ENCODE data around the gene ATG101. TPM values are rescaled to one million over a fixed set of nuclear protein-coding genes. Genes with fewer than 3 reads are reported as not detected.

Gene ATG101
- total and polyA plus RNA-seq, 2 of the 13 experiments (the other 11 are each of a cell fraction or from before 2014, with no cell fraction given), result 58.2 to 67.7 TPM

DNA sequence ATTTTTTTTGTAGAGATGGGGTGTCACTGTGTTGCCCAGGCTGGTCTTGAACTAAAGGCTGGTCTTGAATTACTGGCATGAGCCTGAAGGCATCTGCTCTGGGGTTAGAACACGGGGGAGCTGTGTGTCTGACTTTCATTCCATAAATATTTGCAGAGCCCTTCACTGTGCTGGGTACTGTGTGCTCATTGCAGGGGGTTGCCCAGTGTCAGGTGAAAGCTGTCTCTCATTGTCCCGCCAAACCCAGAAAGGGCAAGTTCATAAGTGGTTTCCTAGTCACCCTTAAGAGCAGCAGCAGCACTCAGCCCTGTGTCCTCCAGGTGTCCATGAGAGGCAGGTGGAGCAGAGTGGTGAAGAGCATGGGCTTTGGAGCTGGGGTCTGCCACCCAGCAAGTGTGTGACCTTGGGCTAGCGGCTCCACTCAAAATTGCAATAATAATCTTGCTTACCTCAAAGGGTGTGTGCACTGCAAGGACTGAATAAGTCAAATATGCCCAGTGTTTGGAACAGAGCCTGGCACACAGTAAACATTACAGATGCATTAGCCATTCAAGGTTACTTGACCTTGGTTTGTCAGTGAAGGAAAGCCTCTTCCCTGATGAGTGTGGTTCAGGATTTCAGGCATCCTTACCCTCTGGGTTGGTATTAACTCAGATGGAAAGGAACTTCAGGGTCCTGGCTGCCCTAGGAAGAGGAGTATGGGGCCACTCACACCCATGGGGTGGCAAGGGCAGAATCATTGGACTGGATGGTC lies 5.4 kb downstream of the ATG101 start:
- peaks cover 5% of the 10 kb centered on the region; the same call in 1 of the 2 replicates for H4K20me1 ChIP-seq (ENCODE audit: insufficient read depth, low read length)
- in situ Hi-C loops (cut with HindIII; ENCODE audit: extremely low pct_ligation_motif_present, low pct_unique_long_range_greater_than_20kb), result no loop called here
- H3K27me3 ChIP-seq (ENCODE audit: control insufficient read depth in 1 of 2, insufficient read depth in 2 of 2, low read length in 2 of 2), result no peaks in the 10 kb centered on the region; a peak in 1 of 5 replicates
- no peak overlapping the region for H3K4me3 ChIP-seq (replicated peaks in 1 of 3; ENCODE audit: insufficient read depth in 1 of 3, low read depth in 2 of 3, low read length in 3 of 3)
- H3K79me2 ChIP-seq (ENCODE audit: insufficient read depth, low read length), result peaks cover 48% of the 10 kb centered on the region
- ChIA-PET CTCF (ENCODE audit: low intra/inter-chr PET ratio, low total read pairs) (no interaction called here), POLR2A (no interaction called here)
- no peak overlapping the region for H3K27ac ChIP-seq (ENCODE audit: extremely low read length, insufficient read depth, low read length)
- no peak overlapping the region for H3K9ac ChIP-seq (ENCODE audit: insufficient read depth, low read depth, low read length)
- ATAC-seq, result no peak
- H3K4me2 ChIP-seq (ENCODE audit: low read depth, low read length), result no peak overlapping the region
- peaks cover 25 to 61% of the 10 kb centered on the region in 2 experiments for H3K36me3 ChIP-seq (replicated peaks in 1 of 2; ENCODE audit: control insufficient read depth in 1 of 2, insufficient read depth in 2 of 2, low read length in 2 of 2)
- TF ChIP-seq DR1 (CRISPR knock-in tag; IDR thresholded peaks at IDR 0.05), result no peak
- no peak for TF ChIP-seq TBL1XR1 (IDR thresholded peaks at IDR 0.05; ENCODE audit: borderline replicate concordance, low read length, partially characterized antibody)
- TF ChIP-seq, protein P1, sequence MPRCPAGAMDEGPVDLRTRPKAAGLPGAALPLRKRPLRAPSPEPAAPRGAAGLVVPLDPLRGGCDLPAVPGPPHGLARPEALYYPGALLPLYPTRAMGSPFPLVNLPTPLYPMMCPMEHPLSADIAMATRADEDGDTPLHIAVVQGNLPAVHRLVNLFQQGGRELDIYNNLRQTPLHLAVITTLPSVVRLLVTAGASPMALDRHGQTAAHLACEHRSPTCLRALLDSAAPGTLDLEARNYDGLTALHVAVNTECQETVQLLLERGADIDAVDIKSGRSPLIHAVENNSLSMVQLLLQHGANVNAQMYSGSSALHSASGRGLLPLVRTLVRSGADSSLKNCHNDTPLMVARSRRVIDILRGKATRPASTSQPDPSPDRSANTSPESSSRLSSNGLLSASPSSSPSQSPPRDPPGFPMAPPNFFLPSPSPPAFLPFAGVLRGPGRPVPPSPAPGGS (CRISPR knock-in tag; IDR thresholded peaks at IDR 0.05), result no peak
- TF ChIP-seq FOXK1 (CRISPR knock-in tag; IDR thresholded peaks at IDR 0.05; ENCODE audit: borderline replicate concordance, low read depth), result no peak
- no peak for TF ChIP-seq ZNF782 (CRISPR knock-in tag; IDR thresholded peaks at IDR 0.05; ENCODE audit: borderline replicate concordance)
- no peak for TF ChIP-seq MYC (CRISPR knock-in tag; IDR thresholded peaks at IDR 0.05; ENCODE audit: borderline replicate concordance)
- TF ChIP-seq JUND (CRISPR knock-in tag; IDR thresholded peaks at IDR 0.05), result no peak
- no peaks in the 10 kb centered on the region for H3K9me3 ChIP-seq (ENCODE audit: low read length)
- whole genome bisulfite sequencing (ENCODE audit: low lambda C conversion rate), result 83% methylated on average over 2 of the region's 3 CpGs
- H2AFZ ChIP-seq (ENCODE audit: low read length), result no peak overlapping the region
- peaks cover 27% of the 10 kb centered on the region for H3K4me1 ChIP-seq (ENCODE audit: insufficient read depth, low read length)
- intact Hi-C loops (cut with micrococcal nuclease; ENCODE audit: unreplicated experiment), result no loop called here
- DNase-seq (ENCODE audit: low spot score), result no peak
- no TSS peak for BruUV-seq (replicated peaks)
- FAIRE-seq, result no peak

All from HepG2 (cell line).